Keratinocyte (primary cell): ENCODE measurements around the gene KSR2. TPM values are rescaled to one million over a fixed set of nuclear protein-coding genes. Genes with fewer than 3 reads are reported as not detected.

Source experiments
- DNase-seq: peaks from one replicate; pipeline ENCODE4 v3.0.0-alpha.2; 2011; ENCODE audit warnings: low read depth, missing footprints, low spot score
- FAIRE-seq: peaks from 2 replicates; lab custom pipeline; 2011; peaks lifted over from hg19 to GRCh38; lab: Jason Lieb, UNC
- H2AFZ ChIP-seq: 2 replicates; pipeline ENCODE4 v1.6.0; 2012; ENCODE audit warnings: low read length, control low read depth, inconsistent platforms; ENCODE audit not compliant: control insufficient read depth
- H3K27ac ChIP-seq: 2 replicates; pipeline ENCODE4 v1.5.1; 2011; ENCODE audit warnings: low read length; ENCODE audit not compliant: control insufficient read depth, insufficient read depth
- H3K27me3 ChIP-seq: 3 replicates; pipeline ENCODE4 v1.6.0; 2011; ENCODE audit warnings: low read length; ENCODE audit not compliant: control insufficient read depth, insufficient read depth; ENCODE audit errors: extremely low read depth
- H3K36me3 ChIP-seq, 2 experiments: 2 replicates in 1 of 2; 3 replicates in 1 of 2; pipeline ENCODE4 v1.5.1; 2011; ENCODE audit warnings: low read length in 2 of 2, mild to moderate bottlenecking in 1 of 2; ENCODE audit not compliant: control insufficient read depth in 2 of 2, insufficient read depth in 2 of 2; ENCODE audit errors: extremely low read depth in 1 of 2
- H3K4me1 ChIP-seq: 3 replicates; pipeline ENCODE4 v1.5.1; 2011; ENCODE audit warnings: low read length; ENCODE audit not compliant: control insufficient read depth, insufficient read depth; ENCODE audit errors: extremely low read depth
- H3K4me2 ChIP-seq: 3 replicates; pipeline ENCODE4 v1.6.0; 2011; ENCODE audit warnings: low read depth, low read length; ENCODE audit not compliant: control insufficient read depth, insufficient read depth; ENCODE audit errors: extremely low read depth
- H3K4me3 ChIP-seq, 3 experiments: fragments of 200-600 bp in 1 of 3; sonication (generic) in 1 of 3; 2 replicates in 2 of 3; 3 replicates in 1 of 3; pipeline ENCODE4 v1.5.1; 2011 to 2016; ENCODE audit warnings: low read length in 3 of 3, mild to moderate bottlenecking in 3 of 3, control low read depth in 2 of 3, inconsistent platforms in 1 of 3, low read depth in 1 of 3, mixed read lengths in 1 of 3, mixed run types in 1 of 3, moderate library complexity in 1 of 3; ENCODE audit not compliant: control insufficient read depth in 2 of 3, insufficient read depth in 2 of 3; ENCODE audit errors: extremely low read depth in 1 of 3
- H3K79me2 ChIP-seq: 2 replicates; pipeline ENCODE4 v1.6.0; 2012; ENCODE audit warnings: low read length; ENCODE audit not compliant: control insufficient read depth, insufficient read depth
- H3K9ac ChIP-seq: 3 replicates; pipeline ENCODE4 v1.6.0; 2011; ENCODE audit warnings: low read length; ENCODE audit not compliant: control insufficient read depth, insufficient read depth; ENCODE audit errors: extremely low read depth
- H3K9me1 ChIP-seq: 3 replicates; pipeline ENCODE4 v1.6.0; 2011; ENCODE audit warnings: low read length; ENCODE audit not compliant: control insufficient read depth, insufficient read depth; ENCODE audit errors: extremely low read depth
- H3K9me3 ChIP-seq: 2 replicates; pipeline ENCODE4 v1.5.1; 2012; ENCODE audit warnings: low read depth, low read length; ENCODE audit not compliant: control insufficient read depth
- H4K20me1 ChIP-seq: 3 replicates; pipeline ENCODE4 v1.6.0; 2011; ENCODE audit warnings: low read length; ENCODE audit not compliant: control insufficient read depth, insufficient read depth; ENCODE audit errors: extremely low read depth
- EZH2 ChIP-seq: IDR thresholded peaks from one replicate; pipeline ENCODE4 v1.6.1; 2012; ENCODE audit warnings: inconsistent platforms, mild to moderate bottlenecking, low read length, moderate library complexity
- dilution Hi-C: fragments of 300-500 bp; cut with MboI; formaldehyde crosslinking; loops from one replicate; pipeline ENCODE4 v1.7.0; 2020; ENCODE audit warnings: low sequenced_read_pairs; ENCODE audit not compliant: extremely low pct_ligation_motif_present
- polyA plus RNA-seq, 5 experiments: library from polyadenylated mRNA; depleted of rRNA in 3 of 5; stranded (reverse) in 3 of 5; stranded (forward) in 1 of 5; unstranded in 1 of 5; fragments of >200 nt; gene quantifications; 1 replicate in 1 of 5; 2 replicates in 3 of 5; 3 replicates in 1 of 5; pipeline versions ENCODE4 v1.2.1 to v1.2.3, GENCODE V29; 2011 to 2012; ENCODE audit warnings: missing spikeins in 2 of 5, low read depth in 1 of 5, low replicate concordance in 1 of 5
- TF ChIP-seq, protein P1 (sequence below), 3 experiments: IDR thresholded peaks in 1 of 3; conservative IDR thresholded peaks in 1 of 3; optimal IDR thresholded peaks in 1 of 3; 2 replicates in 2 of 3; 3 replicates in 1 of 3; pipeline versions ENCODE3 to v1.5.1; 2011; ENCODE audit warnings: low read length in 3 of 3, mild to moderate bottlenecking in 3 of 3, moderate library complexity in 2 of 3, control low read depth in 1 of 3, inconsistent platforms in 1 of 3; ENCODE audit not compliant: insufficient read depth in 2 of 3; ENCODE audit errors: extremely low read depth in 1 of 3

KSR2 gene
- polyA plus RNA-seq, 1 donor (not counting 4 experiments of a cell fraction or from before 2014, with no cell fraction given): 0.01 TPM

DNA sequence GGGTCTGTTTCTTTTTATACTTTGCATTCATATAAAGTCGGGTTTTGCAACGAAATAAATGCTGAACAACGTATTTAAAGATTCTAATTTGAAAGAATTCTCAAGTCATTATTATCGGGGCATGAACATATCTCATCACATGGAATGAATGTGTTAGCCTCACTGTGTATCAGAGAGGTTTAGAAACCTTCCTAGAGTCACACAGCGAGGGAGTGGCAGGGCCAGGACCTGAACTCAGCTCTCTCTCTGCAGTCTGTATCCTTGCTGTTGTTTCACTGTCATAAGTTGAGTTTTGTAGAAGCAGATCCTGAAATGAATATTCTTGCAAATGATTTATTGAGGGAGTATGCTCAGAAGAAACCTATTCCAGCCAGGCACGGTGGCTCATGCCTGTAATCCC, 398.2 kb downstream of the KSR2 start:
- Histone ChIP-seq H3K9me1 (no peaks in the 10 kb centered on the region), H3K9me3 (no peaks in the 10 kb centered on the region), H3K36me3 (no peaks in the 10 kb centered on the region), H3K4me3 (no peak overlapping the region), H3K4me2 (no peak overlapping the region), H3K79me2 (no peaks in the 10 kb centered on the region), H4K20me1 (no peaks in the 10 kb centered on the region), H3K4me1 (no peaks in the 10 kb centered on the region), H2AFZ (no peak overlapping the region), H3K9ac (no peak overlapping the region), H3K27ac (no peak overlapping the region), H3K27me3 (no peaks in the 10 kb centered on the region)
- no peak for FAIRE-seq
- TF ChIP-seq, protein P1, sequence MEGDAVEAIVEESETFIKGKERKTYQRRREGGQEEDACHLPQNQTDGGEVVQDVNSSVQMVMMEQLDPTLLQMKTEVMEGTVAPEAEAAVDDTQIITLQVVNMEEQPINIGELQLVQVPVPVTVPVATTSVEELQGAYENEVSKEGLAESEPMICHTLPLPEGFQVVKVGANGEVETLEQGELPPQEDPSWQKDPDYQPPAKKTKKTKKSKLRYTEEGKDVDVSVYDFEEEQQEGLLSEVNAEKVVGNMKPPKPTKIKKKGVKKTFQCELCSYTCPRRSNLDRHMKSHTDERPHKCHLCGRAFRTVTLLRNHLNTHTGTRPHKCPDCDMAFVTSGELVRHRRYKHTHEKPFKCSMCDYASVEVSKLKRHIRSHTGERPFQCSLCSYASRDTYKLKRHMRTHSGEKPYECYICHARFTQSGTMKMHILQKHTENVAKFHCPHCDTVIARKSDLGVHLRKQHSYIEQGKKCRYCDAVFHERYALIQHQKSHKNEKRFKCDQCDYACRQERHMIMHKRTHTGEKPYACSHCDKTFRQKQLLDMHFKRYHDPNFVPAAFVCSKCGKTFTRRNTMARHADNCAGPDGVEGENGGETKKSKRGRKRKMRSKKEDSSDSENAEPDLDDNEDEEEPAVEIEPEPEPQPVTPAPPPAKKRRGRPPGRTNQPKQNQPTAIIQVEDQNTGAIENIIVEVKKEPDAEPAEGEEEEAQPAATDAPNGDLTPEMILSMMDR (optimal IDR thresholded peaks at IDR 0.05 in 1 of 3, IDR thresholded peaks at IDR 0.05 in 1 of 3, conservative IDR thresholded peaks at IDR 0.05 in 1 of 3; ENCODE audit: extremely low read depth in 1 of 3, insufficient read depth in 2 of 3, low read length in 3 of 3): no peak
- TF ChIP-seq EZH2: no peak
- DNase-seq: no peak
- dilution Hi-C loops: no loop called here

GRCh38 chr12:117567644-117568216, 401.1 kb downstream of the KSR2 start:
- Histone ChIP-seq H3K4me2 (no peak overlapping the region), H3K9me1 (no peaks in the 10 kb centered on the region), H3K27ac (no peak overlapping the region), H3K9me3 (no peaks in the 10 kb centered on the region), H2AFZ (no peak overlapping the region), H3K4me1 (no peaks in the 10 kb centered on the region), H3K36me3 (no peaks in the 10 kb centered on the region), H3K9ac (no peak overlapping the region), H3K4me3 (no peak overlapping the region), H3K27me3 (no peaks in the 10 kb centered on the region), H4K20me1 (no peaks in the 10 kb centered on the region), H3K79me2 (no peaks in the 10 kb centered on the region)
- FAIRE-seq: no peak
- TF ChIP-seq, protein P1 (optimal IDR thresholded peaks at IDR 0.05 in 1 of 3, IDR thresholded peaks at IDR 0.05 in 1 of 3, conservative IDR thresholded peaks at IDR 0.05 in 1 of 3; ENCODE audit: extremely low read depth in 1 of 3, insufficient read depth in 2 of 3, low read length in 3 of 3): no peak
- TF ChIP-seq EZH2: no peak
- DNase-seq: no peak
- dilution Hi-C loops: no loop called here
